Pons (tissue), 1 donor: ENCODE measurements around the gene MORF4L1.
"Not testable (repeated sequence)": the region's sequence is repeated elsewhere in the genome, so short reads cannot be mapped to it uniquely, and the experiment has no call there.

Experiments
- DNase-seq: peaks from one replicate; pipeline ENCODE4 v3.0.0-alpha.2; 2016; ENCODE audit warnings: low spot score

MORF4L1 gene

GRCh38 chr15:78872155-78872971 is at the start of gene MORF4L1:
Gene MORF4L1 (plus strand): TSS chr15:78872890. CDS start chr15:78873018, 128 bp downstream.
- DNase-seq = peak; percentile 93

GRCh38 chr15:78828920-78829319 is 43.8 kb upstream of the MORF4L1 start:
- DNase-seq = peak; percentile 37

- DNase-seq = no peak
Measured at GRCh38 chr15:78830514-78831228, 42.0 kb upstream of the MORF4L1 start.

GRCh38 chr15:78831229-78832207 is 41.2 kb upstream of the MORF4L1 start:
- no peak for DNase-seq

- DNase-seq = no peak
Measured at GRCh38 chr15:78836333-78836732, 36.4 kb upstream of the MORF4L1 start.

- DNase-seq = no peak
Measured at GRCh38 chr15:78837131-78837530, 35.6 kb upstream of the MORF4L1 start.

- DNase-seq = no peak
Measured at GRCh38 chr15:78837543-78837942, 35.1 kb upstream of the MORF4L1 start.

- no peak for DNase-seq
Measured at GRCh38 chr15:78838489-78838888, 34.2 kb upstream of the MORF4L1 start.

GRCh38 chr15:78839151-78839550 is 33.5 kb upstream of the MORF4L1 start:
- DNase-seq = not testable (repeated sequence)

- no peak for DNase-seq
Measured at GRCh38 chr15:78840661-78841375, 31.9 kb upstream of the MORF4L1 start.

GRCh38 chr15:78841376-78841706 is 31.3 kb upstream of the MORF4L1 start:
- no peak for DNase-seq

GRCh38 chr15:78841891-78842290 is 30.8 kb upstream of the MORF4L1 start:
- no peak for DNase-seq

- DNase-seq = no peak
Measured at GRCh38 chr15:78842519-78842918, 30.2 kb upstream of the MORF4L1 start.

- not testable (repeated sequence) for DNase-seq
Measured at GRCh38 chr15:78846906-78847305, 25.8 kb upstream of the MORF4L1 start.

GRCh38 chr15:78847387-78847906 is 25.2 kb upstream of the MORF4L1 start:
- not testable (repeated sequence) for DNase-seq

GRCh38 chr15:78850352-78850751 is 22.3 kb upstream of the MORF4L1 start:
- DNase-seq = no peak

GRCh38 chr15:78850941-78851755 is 21.5 kb upstream of the MORF4L1 start:
- DNase-seq = peak; percentile 89

- DNase-seq = no peak
Measured at GRCh38 chr15:78853500-78853899, 19.2 kb upstream of the MORF4L1 start.

- DNase-seq = no peak
Measured at GRCh38 chr15:78854833-78855372, 17.8 kb upstream of the MORF4L1 start.

GRCh38 chr15:78855746-78856145 is 16.9 kb upstream of the MORF4L1 start:
- DNase-seq = no peak
